Measurements from ENCODE around the gene MOGAT3. TPM values are rescaled to one million over a fixed set of nuclear protein-coding genes. Genes with fewer than 3 reads are reported as not detected.

Gene MOGAT3
- total RNA-seq, 5 donors from 2014 or later (not counting 1 experiment from before 2014, with no cell fraction given), result not detected

DNA sequence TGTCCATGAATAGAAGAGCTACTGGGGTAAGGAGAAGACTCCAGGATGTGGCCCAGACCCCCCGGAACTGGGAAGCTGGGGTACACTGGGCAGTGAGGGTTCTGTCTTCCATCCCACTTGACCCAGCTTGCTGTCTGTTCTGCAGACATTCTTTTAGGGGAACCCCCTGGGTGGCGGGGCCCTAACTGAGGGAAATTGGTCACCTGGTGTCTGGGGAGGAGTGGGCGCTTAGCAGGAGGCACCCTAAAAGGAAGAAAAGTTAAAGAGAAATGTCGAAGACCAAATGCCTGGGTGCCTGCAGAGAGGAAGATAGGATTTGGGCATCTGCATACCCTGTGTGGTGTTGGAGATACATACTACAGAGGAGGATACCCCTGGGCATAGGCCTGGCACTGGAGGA is 45.5 kb downstream of the MOGAT3 start:
- Histone ChIP-seq H3K27ac (ENCODE audit: low read length) (no peak overlapping the region), H3K9me3 (no peaks in the 10 kb centered on the region), H3K36me3 (ENCODE audit: control insufficient read depth in 2 of 2, extremely low read depth in 1 of 2, insufficient read depth in 1 of 2, low read length in 1 of 2) (peaks cover 0 to 9% of the 10 kb centered on the region in 2 donors), H3K4me3 (ENCODE audit: control insufficient read depth in 1 of 2, extremely low read depth in 1 of 2, low read length in 1 of 2) (peak overlapping the region in 1 of 2 donors; percentile 70), H3K27me3 (replicated peaks in 1 of 2; ENCODE audit: control insufficient read depth in 2 of 2, extremely low read depth in 1 of 2, insufficient read depth in 2 of 2, low read length in 1 of 2) (peaks cover 0 to 17% of the 10 kb centered on the region in 2 experiments), H3K4me1 (ENCODE audit: control insufficient read depth in 1 of 2, extremely low read depth in 1 of 2, insufficient read depth in 2 of 2, low read length in 2 of 2) (peaks cover 0 to 20% of the 10 kb centered on the region in 2 experiments)
- Mint-ChIP-seq H3K4me1 (peaks cover 12 to 17% (median 14%) of the 10 kb centered on the region in 3 donors), H3K9me3 (no peaks in the 10 kb centered on the region), H3K4me3 (peak overlapping the region; percentile 73 to 82 (median 77)), H3K27me3 (peaks cover 0 to 3% of the 10 kb centered on the region in 2 donors), H3K36me3 (peaks cover 18% of the 10 kb centered on the region), H3K27ac (no peak overlapping the region)
- WGBS (ENCODE audit: insufficient coverage), result 61% methylated on average over 2 of the region's 4 CpGs
- ChIA-PET POLR2A (no interaction called here), CTCF (interaction anchor here in 1 of 2 donors (0.9 kb wide), 1 partner anchor 38 kb away, joined by 3 read pairs; no protein-coding TSS in a partner anchor)
- DNase-seq, result no peak
- no peak for ATAC-seq (replicated peaks in 1 of 4)

DNA sequence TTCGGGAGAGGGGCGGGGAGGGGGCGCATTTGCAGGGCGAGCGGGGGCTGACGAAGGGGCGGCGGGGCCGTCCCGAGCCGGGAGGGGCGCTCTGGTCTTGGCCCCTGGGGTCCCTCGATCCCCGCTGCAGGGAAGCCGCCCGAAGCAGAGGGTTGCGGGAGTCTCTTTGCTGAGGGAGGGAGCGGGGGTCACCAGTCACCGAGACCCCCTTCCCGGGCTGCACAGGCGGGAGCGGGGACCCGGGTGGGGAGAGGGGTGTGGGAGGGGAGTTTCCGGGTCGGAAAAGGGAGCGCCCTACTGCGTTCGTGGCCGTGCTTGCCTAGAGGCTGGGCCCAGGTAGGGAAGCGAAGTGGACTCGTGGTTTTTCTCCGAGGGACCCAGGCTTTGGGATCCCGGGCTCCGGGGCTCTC is 46.1 kb downstream of the MOGAT3 start:
- Histone ChIP-seq H3K4me1 (ENCODE audit: control insufficient read depth in 1 of 2, extremely low read depth in 1 of 2, insufficient read depth in 2 of 2, low read length in 2 of 2) (peaks cover 0 to 20% of the 10 kb centered on the region in 2 experiments), H3K27ac (ENCODE audit: low read length) (no peak overlapping the region), H3K9me3 (no peaks in the 10 kb centered on the region), H3K36me3 (ENCODE audit: control insufficient read depth in 2 of 2, extremely low read depth in 1 of 2, insufficient read depth in 1 of 2, low read length in 1 of 2) (peaks cover 0 to 9% of the 10 kb centered on the region in 2 donors), H3K4me3 (ENCODE audit: control insufficient read depth in 1 of 2, extremely low read depth in 1 of 2, low read length in 1 of 2) (peak overlapping the region; percentile 26 to 70), H3K27me3 (replicated peaks in 1 of 2; ENCODE audit: control insufficient read depth in 2 of 2, extremely low read depth in 1 of 2, insufficient read depth in 2 of 2, low read length in 1 of 2) (peaks cover 0 to 11% of the 10 kb centered on the region in 2 experiments)
- ChIA-PET POLR2A (no interaction called here), CTCF (interaction anchor here (0.9 to 1.0 kb wide), 2 partner anchors 11 to 38 kb away, joined by 3 to 14 read pairs; no protein-coding TSS in a partner anchor)
- ATAC-seq (replicated peaks in 1 of 4) (peak; percentile 23 to 35 (median 34)), DNase-seq (no peak)
- Mint-ChIP-seq H3K4me1 (peaks cover 12 to 17% (median 14%) of the 10 kb centered on the region in 3 donors), H3K27me3 (peaks cover 3 to 5% of the 10 kb centered on the region in 2 donors), H3K27ac (no peak overlapping the region), H3K36me3 (peaks cover 13% of the 10 kb centered on the region), H3K4me3 (peak overlapping the region; percentile 73 to 82 (median 77)), H3K9me3 (no peaks in the 10 kb centered on the region)
- 0% methylated on average over 24 of the region's 34 CpGs for WGBS (ENCODE audit: insufficient coverage)

DNA sequence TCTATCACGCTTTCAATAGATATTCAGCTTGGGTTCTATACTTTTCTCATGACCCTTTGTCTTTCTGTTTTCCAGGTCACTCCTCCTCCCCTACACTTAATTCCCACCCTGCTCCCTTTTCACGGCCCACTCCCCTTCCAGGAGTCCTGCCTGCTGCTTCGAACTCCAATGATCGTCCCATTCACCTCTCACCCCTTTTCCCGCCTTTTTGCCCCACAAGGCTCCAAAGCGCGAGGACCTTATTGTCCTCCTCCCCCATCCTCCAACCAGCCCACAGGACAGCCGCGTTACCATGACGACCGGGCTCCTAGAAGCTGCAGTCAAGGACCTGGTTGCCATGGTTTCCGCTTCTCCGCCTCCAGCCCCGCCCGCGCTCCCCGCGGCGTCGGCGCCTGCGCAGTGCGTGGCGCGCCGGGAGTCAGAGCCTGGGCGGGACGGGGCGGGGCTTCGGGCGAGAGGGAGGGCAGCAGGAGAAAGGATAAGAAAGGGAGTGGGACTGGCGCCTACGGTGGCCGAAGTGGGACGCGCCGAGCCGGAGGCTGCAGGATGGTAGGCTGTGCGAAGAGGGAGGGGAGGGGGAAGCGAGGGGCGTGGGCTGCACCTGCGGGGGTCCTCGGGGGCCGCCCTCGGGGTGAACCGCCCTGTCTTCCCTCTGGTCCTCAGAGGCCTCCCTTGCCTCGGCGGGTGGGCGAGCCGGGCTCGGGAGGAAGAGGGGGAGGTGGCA is 46.7 kb downstream of the MOGAT3 start, which contains the start of gene AP1S1:
Gene AP1S1 (plus strand): TSS at position 508 of the 724 bp plus-strand sequence. CDS start 39 bp downstream, at position 547.
- Histone ChIP-seq H3K36me3 (ENCODE audit: control insufficient read depth in 2 of 2, extremely low read depth in 1 of 2, insufficient read depth in 1 of 2, low read length in 1 of 2) (peaks cover 0 to 6% of the 10 kb centered on the region in 2 donors), H3K9me3 (no peaks in the 10 kb centered on the region), H3K27ac (ENCODE audit: low read length) (no peak within 1 kb of the TSS), H3K27me3 (replicated peaks in 1 of 2; ENCODE audit: control insufficient read depth in 2 of 2, extremely low read depth in 1 of 2, insufficient read depth in 2 of 2, low read length in 1 of 2) (peaks cover 0 to 11% of the 10 kb centered on the region in 2 experiments), H3K4me1 (ENCODE audit: control insufficient read depth in 1 of 2, extremely low read depth in 1 of 2, insufficient read depth in 2 of 2, low read length in 2 of 2) (peaks cover 0 to 20% of the 10 kb centered on the region in 2 experiments), H3K4me3 (ENCODE audit: control insufficient read depth in 1 of 2, extremely low read depth in 1 of 2, low read length in 1 of 2) (peak within 1 kb of the TSS; percentile 26 to 70)
- peaks cover 8 to 11% of the 10 kb centered on the region in 2 donors for H3K27me3 Mint-ChIP-seq
- 1% methylated on average over 44 of the region's 51 CpGs for WGBS (ENCODE audit: insufficient coverage)
- ChIA-PET POLR2A (no interaction called here), CTCF (interaction anchor here in 1 of 2 donors (0.6 to 1.0 kb wide), 3 partner anchors 9 to 38 kb away, joined by 4 to 14 read pairs (median 4); no protein-coding TSS in a partner anchor)
- peaks cover 12 to 17% (median 14%) of the 10 kb centered on the region in 3 donors for H3K4me1 Mint-ChIP-seq
- no peaks in the 10 kb centered on the region for H3K9me3 Mint-ChIP-seq
- DNase-seq (peak; percentile 69 to 97 (median 84)), ATAC-seq (replicated peaks in 1 of 4) (peak; percentile 88 to 94 (median 90))
- H3K36me3 Mint-ChIP-seq, result peaks cover 13% of the 10 kb centered on the region
- H3K27ac Mint-ChIP-seq, result peak within 1 kb of the TSS; percentile 27 to 41
- H3K4me3 Mint-ChIP-seq, result peak within 1 kb of the TSS; percentile 73 to 82 (median 77)

DNA sequence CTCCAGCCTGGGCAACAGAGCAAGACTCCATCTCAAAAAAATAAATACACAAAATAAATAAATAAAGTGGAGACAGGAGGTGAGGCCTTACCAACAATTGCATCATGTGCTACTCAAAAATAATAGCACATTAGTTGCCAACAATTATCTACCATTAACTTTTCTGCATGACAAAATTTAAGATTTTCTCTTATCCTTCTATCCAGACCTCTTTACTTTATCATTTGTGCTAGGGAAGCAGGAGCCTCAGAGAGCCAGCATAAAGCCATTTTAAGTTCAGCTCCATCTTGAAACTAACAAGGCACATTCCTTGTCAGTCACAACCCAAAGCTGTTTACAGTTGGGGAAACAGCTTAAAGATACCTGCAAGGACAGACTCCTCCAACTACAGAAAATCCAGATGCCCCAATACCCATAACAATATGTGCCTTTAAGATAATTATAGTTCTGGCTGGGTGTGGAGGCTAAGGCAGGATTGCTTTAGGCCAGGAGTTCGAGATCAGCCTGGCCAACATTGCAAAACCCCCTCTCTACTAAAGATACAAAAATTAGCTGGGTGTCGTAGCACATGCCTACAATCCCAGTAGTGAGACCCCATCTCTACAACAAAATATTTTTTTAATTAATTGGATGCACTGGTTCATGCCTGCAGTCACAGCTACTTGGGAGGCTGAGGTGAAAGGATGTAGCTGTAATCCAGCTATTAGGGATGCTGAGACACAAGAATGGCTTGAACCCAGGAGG is 48.8 kb downstream of the MOGAT3 start:
- WGBS (ENCODE audit: insufficient coverage), result no CpG with 5 or more reads among the region's 2 CpGs
- no peak for DNase-seq
- H3K36me3 ChIP-seq (ENCODE audit: control insufficient read depth in 2 of 2, extremely low read depth in 1 of 2, insufficient read depth in 1 of 2, low read length in 1 of 2), result peaks cover 0 to 4% of the 10 kb centered on the region in 2 donors
- peaks cover 0 to 22% of the 10 kb centered on the region in 2 experiments for H3K27me3 ChIP-seq (replicated peaks in 1 of 2; ENCODE audit: control insufficient read depth in 2 of 2, extremely low read depth in 1 of 2, insufficient read depth in 2 of 2, low read length in 1 of 2)
- Mint-ChIP-seq H3K9me3 (no peaks in the 10 kb centered on the region), H3K27ac (no peak overlapping the region), H3K27me3 (peaks cover 9 to 21% of the 10 kb centered on the region in 2 donors), H3K4me3 (no peak overlapping the region), H3K4me1 (peaks cover 12 to 22% (median 17%) of the 10 kb centered on the region in 3 donors), H3K36me3 (no peaks in the 10 kb centered on the region)
- peaks cover 0 to 27% of the 10 kb centered on the region in 2 experiments for H3K4me1 ChIP-seq (ENCODE audit: control insufficient read depth in 1 of 2, extremely low read depth in 1 of 2, insufficient read depth in 2 of 2, low read length in 2 of 2)
- no peak for ATAC-seq (replicated peaks in 1 of 4)
- no peak overlapping the region for H3K4me3 ChIP-seq (ENCODE audit: control insufficient read depth in 1 of 2, extremely low read depth in 1 of 2, low read length in 1 of 2)
- ChIA-PET CTCF (interaction anchor here (1.1 to 1.8 kb wide), 2 partner anchors 8 to 40 kb away, joined by 8 to 9 read pairs; no protein-coding TSS in a partner anchor), POLR2A (interaction anchor here in 1 of 2 donors (0.7 kb wide), 1 partner anchor 142 kb away, joined by 5 read pairs; no protein-coding TSS in a partner anchor)
- H3K27ac ChIP-seq (ENCODE audit: low read length), result no peak overlapping the region
- H3K9me3 ChIP-seq, result no peaks in the 10 kb centered on the region

Other genes with a start within 250 kb of the MOGAT3 start
- under 1 TPM in 3 of 5 donors, not detected in 2; 0.09 to 0.51 (median 0.33) TPM for gene MUC12, start 231.5 kb downstream of the MOGAT3 start, total RNA-seq
- gene MUC17, start 181.0 kb downstream of the MOGAT3 start, total RNA-seq, result not detected
- 10 to 100 TPM; 47.2 to 80.9 (median 77.4) TPM for gene TRIM56, start 115.6 kb downstream of the MOGAT3 start, total RNA-seq
- under 1 TPM in 4 of 5 donors, not detected in 1; 0.18 to 0.79 (median 0.51) TPM for gene SERPINE1, start 73.9 kb downstream of the MOGAT3 start, total RNA-seq
- 10 to 100 TPM in 3 of 5 donors, 1 to 10 TPM in 2; 8.1 to 16.7 (median 14.4) TPM for gene AP1S1, start 46.6 kb downstream of the MOGAT3 start, total RNA-seq
- not detected for gene VGF, start 35.5 kb downstream of the MOGAT3 start, total RNA-seq
- gene NAT16, start 20.7 kb downstream of the MOGAT3 start, total RNA-seq, result not detected
- gene PLOD3, start 16.5 kb upstream of the MOGAT3 start, total RNA-seq, result 10 to 100 TPM; 27.7 to 74.2 (median 58.8) TPM
- 10 to 100 TPM; 32.9 to 54.1 (median 50.4) TPM for gene ZNHIT1, start 17.1 kb upstream of the MOGAT3 start, total RNA-seq
- 10 to 100 TPM; 23.1 to 47.7 (median 44.8) TPM for gene CLDN15, start 36.8 kb upstream of the MOGAT3 start, total RNA-seq
- 100 to 1,000 TPM in 4 of 5 donors, 10 to 100 TPM in 1; 99.3 to 136 (median 125) TPM for gene FIS1, start 44.0 kb upstream of the MOGAT3 start, total RNA-seq
- gene IFT22, start 120.8 kb upstream of the MOGAT3 start, total RNA-seq, result 1 to 10 TPM; 1.4 to 6.5 (median 4.6) TPM
- gene COL26A1, start 161.8 kb upstream of the MOGAT3 start, total RNA-seq, result under 1 TPM in 1 of 5 donors, not detected in 4; 0.09 TPM

Data from T-cell (primary cell).